NCI-H774 (cell line): ENCODE measurements around the gene SPACA4.

ENCODE experiments used
- DNase-seq: peaks from one replicate; lab custom pipeline; 2025; lab: John Stamatoyannopoulos, UW

Gene SPACA4

DNA sequence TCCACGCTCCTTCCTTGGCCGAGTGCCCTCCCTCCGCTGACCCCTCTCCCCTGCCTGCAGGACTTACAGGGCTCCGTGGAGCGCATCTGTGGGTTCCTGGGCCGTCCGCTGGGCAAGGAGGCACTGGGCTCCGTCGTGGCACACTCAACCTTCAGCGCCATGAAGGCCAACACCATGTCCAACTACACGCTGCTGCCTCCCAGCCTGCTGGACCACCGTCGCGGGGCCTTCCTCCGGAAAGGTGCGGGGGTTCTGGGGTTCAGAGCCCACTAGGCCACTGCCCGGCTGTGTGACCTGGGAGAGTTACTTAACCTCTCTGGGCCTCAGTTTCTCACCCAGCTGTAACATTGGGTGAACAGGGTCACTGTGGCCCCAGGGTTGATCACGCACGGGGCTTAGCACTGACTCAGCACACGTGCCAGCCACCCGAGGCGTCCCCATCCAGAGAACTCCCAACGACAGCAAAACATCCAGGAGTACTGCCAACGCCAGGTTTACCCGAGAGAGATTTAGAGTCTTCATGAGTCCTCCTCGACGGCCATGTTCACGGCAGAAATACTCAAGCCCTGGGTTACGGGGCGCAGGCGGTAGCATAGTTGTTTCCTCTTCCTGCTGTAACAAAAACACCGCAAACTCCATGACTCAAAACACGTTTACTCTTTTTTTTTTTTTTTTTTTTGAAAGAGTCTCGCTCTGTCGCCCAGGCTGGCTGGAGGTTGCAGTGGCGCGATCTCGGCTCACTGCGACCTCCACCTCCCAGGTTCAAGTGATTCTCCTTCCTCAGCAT, 9.7 kb upstream of the SPACA4 start:
- DNase-seq: no peak

GRCh38 chr19:48598996-48599700, 7.4 kb upstream of the SPACA4 start:
- no peak for DNase-seq

- no peak for DNase-seq
Measured at GRCh38 chr19:48600679-48601417, 5.7 kb upstream of the SPACA4 start.

DNA sequence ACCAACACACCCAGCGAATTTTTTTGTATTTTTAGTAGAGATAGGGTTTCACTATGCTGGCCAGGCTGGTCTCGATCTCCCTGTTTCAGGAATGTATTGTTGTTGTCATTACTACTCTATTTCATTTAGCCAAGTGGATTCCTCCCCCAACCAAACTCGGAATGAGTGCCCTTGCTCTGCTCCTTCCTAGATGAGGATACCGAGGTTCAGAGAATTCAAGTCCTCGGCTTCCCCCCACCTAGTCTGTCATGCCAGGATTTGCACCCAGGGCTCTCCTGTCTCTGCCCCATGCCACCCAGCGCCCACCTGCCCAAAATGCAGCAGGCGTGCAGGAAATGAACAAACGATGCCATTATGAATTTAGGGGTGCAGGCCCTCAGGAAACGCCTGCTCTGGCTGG, 3.5 kb upstream of the SPACA4 start:
- DNase-seq: no peak

DNA sequence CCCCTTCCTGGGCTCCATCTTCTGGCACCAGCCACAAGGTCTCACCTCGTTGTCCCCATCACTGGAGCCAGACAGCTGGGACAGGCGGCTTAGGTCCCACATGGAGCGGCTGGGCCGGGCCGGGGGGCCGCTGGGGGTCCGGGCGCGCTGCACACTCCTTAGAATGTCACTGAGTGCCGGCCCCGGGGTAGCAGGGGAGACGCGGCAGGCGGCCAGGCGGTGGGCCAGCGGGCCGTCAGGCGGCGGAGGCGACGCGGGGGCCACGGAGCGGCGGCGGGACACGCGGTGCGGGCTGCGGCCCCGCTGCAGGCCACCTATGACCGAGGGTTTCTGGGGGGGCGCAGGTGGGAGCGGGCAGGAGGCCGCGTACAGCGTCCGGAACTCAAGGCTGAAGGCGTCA, 3.1 kb upstream of the SPACA4 start:
- no peak for DNase-seq

DNA sequence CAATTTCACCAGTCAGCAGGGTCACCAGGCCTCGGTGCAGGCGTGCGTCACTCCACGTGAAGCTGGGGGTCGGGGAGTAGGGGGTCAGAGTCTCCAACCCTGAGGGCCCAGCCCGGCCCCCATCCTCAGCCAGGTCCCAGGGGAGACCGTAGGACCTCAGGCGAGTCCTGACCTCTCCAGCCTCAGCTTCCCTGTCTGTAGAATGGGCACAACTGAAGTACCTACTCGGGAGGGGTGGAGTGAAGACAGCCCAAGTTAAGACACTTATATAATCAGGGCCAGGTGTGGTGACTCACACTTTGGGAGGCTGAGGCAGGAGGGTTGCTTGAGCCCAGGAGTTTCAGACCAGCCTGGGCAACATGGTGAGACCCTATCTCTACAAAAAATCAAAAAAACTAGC, 2.7 kb upstream of the SPACA4 start:
- no peak for DNase-seq

DNA sequence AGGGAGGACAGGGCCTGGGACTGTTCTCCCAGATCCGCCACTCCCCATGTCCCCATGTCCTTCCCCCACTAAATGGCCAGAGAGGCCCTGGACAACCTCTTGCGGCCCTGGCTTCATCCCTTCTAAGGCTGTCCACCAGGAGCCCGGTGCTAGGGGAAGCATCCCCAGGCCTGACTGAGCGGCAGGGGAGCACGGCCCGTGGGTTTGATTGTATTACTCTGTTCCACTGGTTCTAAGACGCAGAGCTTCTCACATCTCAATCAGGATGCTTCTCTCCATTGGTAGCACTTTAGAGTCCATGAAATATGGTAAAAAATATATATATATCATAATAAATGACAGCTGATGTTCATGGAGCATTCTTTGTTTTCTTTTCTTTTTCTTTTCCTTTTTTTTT, 815 bp downstream of the SPACA4 start:
- no peak for DNase-seq

DNA sequence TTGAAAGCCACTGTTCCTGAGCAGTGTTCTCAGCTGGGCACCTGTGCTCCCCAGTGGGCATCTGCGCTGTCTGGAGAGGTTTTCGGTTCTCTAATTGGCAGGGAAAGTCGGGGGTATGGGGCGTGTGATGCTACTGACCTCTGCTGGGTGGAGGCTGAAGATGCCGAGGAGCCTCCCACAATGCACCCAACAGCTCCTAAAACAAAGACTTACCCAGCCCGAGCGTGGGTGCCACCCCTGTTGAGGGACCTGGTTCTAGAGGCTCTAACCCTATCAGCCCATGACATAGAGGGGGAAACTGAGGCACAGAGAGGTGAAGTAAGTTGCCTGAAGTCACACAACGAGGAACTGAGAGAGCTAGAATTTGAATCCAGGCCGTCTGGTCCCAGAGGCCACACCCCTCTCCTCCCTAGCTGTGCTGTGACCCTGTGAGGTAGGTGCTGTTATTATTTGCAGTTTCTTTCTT, 2.3 kb downstream of the SPACA4 start:
- DNase-seq: peak; percentile 38

GRCh38 chr19:48609571-48610108, 3.1 kb downstream of the SPACA4 start:
- no peak for DNase-seq

- DNase-seq: no peak
Measured at GRCh38 chr19:48611872-48612271, 5.3 kb downstream of the SPACA4 start.

GRCh38 chr19:48613024-48613851, 6.7 kb downstream of the SPACA4 start:
- DNase-seq: no peak

DNA sequence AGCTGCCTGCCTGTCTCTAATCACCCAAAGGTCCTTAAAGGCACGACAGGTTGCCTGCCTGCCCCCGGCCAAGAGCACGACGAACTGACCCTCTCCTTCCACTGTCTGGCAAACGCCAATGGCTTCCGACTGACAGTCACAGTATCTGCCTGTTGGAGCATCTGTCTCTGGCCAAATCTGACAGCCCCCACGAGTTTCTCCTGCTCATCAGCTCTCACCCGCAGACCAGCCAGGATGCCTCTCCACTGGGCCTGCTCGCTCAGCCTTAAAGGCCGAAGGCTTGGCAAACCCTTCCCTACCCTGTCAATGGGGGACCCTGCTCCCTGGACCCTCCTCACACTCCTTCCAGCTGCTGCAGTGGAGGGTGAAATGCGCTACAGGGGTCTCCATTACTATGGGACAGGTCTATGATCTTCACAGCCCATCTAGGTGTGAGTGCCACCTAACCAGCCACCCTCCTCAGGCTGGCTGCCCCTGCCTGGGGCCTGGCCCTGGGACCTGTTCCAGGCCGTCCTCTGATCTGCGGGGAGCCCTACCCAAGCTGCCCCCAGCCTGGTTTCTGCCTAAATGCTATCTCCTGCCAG, 7.4 kb downstream of the SPACA4 start:
- DNase-seq: no peak

GRCh38 chr19:48614436-48615230, 8.1 kb downstream of the SPACA4 start, which contains the start of gene FAM83E:
TSS of gene FAM83E (minus strand) at chr19:48615076. CDS start at chr19:48613372, 1,704 bp downstream.
- DNase-seq: no peak

GRCh38 chr19:48615231-48616040, 8.9 kb downstream of the SPACA4 start:
- no peak for DNase-seq

- DNase-seq: no peak
Measured at GRCh38 chr19:48616041-48616436, 9.5 kb downstream of the SPACA4 start.

GRCh38 chr19:48616491-48617056, 10.0 kb downstream of the SPACA4 start:
- DNase-seq: no peak

DNA sequence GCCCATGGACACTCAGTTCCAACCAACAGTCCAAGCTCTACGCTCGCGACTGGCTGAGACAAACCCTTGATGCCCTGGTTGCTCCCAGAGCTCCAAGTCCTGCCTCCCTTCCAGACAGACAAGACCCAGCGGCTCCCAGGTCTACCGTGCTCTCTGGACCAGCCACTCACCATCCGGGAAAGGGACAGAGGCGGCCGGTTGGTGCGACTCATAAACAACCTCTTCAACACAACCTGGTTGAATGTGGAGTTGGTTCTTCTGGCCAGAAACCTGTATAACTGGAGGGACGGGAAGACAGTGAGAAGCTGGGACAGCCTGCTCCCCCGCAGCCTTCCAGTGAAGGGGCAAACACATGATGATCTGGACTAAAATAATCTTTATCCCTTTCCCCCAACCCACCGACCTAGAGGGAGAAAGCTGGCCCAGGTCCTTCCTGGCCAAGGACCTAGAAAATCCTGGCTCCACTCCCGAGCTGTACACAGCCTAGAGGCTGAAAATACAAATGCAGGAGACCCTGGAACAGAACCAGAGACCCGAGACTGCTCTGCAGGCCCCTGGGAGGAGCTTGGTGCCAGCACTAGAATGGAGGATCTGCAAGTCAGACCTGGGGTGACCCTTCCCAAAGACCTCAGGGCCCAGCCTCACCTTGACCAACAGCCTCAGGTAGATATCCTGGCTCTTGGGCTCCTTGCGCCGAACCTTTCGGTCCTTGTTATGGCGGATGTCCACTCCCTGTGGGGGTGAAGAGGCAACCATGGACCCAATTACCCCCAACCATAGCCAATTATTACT, 10.8 kb downstream of the SPACA4 start:
- DNase-seq: no peak

GRCh38 chr19:48618278-48618915, 11.9 kb downstream of the SPACA4 start:
- DNase-seq: no peak
